ENCODE results near the gene CEBPG.

The CEBPG gene

DNA sequence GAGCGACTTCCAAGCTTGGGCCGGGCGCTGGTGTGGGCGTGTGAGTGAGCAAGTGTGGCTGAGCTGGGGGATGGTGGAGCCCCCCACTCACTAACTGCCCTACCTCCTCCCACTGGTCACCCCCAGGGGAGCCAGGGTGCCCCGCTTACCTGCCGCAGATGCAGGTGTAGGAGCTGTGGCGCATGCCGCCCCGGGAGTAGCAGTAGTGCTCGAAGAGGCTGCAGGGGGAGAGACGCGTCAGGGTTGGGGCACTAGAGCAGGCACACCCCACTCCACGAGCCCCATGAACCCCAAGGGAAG is 39.9 kb downstream of the CEBPG start:
- intact Hi-C loops (cut with DNase I): no loop called here
- DNase-seq: peak in 1 of 10 donors; percentile 76

DNA sequence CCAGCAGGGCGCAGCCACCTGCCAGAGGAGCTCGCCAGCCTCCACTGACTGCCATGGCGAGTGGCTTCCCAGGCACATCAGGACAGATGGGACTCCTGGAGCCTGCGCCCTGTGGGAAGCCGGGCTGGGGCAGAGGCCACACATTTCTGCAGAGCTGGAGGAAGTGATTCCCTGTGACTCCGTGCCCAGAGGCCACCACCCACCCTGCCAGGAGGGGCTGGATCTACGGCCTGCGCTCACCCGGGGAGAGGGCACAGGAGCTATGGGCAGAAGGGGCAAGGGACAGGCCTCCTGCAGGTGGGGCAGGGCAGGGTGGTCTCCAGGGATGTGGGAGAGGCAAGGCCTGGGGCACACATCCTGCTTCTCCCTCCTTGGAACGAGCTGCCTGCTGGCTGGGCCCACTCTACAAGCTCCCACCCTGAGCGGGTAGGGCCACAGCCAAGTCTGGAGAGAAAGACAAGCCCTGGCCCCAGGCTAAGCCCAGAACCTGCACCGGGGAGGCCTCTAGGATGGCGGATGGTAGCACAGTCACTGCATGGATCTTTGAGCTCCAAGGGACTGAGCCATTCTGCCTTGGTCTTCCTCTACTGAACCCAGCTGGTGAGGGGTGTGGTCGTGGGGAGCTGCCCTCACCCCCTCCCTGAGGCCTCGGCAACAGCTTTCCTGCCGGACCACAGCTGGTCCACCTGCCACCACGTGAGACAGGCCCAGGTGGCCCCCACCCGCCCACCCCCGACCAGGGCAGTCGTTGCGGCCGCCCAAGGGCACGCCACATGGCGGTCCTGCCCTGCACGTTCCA is 40.6 kb downstream of the CEBPG start:
- intact Hi-C loops (cut with DNase I): no loop called here
- DNase-seq: peak in 1 of 10 donors; percentile 70

DNA sequence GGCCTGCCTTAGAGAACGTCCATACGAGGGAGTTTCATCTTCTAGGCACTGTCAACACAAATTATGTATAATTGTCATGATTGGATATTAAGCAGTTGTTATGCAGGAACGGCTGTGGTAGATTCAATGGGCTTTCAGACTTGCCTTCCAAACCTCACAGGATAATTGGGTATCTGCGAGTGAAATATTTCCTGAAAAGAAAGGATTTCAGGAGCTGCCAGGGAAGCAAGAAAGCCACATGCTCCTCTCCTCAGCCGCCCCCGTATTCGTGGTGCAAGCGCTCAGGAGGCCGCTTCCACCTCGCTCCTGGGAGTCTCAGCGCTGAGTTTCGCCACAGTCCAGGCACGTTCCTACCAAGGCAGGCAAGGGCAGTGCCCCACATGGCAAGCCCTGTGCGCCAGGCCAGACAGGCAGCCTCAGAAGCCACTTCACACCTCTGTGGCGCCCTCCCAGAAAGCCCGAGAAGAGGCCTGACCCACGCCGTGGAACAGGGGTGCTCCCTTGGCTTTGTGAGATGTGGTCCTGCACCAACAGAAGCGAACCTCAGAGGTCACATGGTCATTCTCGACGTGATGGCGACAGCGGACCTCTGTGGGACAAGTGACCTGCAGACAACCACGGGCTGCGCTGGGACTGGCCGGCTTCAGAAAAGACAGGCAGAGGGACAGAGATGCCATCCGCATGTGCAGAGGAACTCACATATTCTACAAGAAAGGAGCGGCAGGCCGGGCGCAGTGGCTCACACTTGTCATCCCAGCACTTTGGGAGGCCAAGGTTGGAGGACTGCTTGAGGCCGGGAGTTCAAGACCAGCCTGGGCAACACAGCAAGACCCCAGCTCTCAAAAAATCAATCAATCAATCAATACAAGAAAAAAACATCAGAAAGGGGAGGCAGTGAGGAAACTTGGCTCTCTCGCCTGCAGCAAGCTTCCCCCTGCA is 41.4 kb downstream of the CEBPG start:
- peak in 6 of 10 donors; percentile 53 to 93 (median 63) for DNase-seq
- intact Hi-C loops (cut with DNase I): loop anchor here (5.0 kb wide), 1 partner anchor 357 kb away; no protein-coding TSS in a partner anchor

DNA sequence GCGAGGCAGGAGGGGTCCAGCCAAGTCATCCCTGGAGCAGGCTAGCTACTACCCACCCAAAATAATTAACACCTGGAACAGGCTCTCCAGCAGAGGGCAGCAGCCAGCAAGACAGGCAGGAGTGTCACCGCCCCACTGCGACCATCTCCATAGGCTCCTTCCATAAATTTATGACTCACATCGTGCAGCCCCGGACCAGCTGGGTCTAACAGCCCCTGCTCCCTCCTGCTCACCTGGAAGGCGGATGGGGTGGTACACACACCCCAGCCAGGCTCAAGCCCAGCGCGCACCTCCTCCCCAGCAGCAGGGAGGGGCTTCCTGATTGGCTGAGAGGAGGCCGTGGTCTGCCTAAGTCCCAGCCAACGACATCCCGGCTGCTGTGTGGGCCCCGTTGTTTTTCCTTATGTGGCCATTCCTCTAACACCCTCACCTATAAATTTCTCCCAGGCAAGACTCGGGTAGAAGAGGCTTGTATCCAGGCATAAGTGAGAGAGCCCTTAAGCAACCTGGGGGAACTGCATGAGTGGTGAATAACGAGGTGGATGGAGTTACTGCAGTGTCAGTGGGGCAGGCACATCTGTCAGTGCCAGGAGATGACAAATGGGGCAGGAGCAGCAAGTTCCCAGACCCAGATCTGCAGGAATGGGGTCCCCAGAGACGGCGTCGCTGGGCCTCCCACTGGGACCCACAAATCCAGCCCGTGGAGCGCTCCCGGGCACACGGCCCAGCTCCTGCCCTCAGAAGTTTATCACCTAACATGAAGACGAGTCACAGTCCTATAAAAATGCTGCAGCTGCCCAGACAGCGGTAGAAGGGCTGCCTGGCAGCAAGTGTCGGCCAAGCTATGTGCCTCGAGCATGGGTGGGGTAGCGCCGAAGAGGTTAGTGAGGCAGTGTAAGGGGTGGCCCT is 43.1 kb downstream of the CEBPG start:
- DNase-seq: peak in 7 of 10 donors; percentile 44 to 93 (median 64)
- intact Hi-C loops (cut with DNase I): loop anchor here (5.0 kb wide), 1 partner anchor 356 kb away; no protein-coding TSS in a partner anchor

DNA sequence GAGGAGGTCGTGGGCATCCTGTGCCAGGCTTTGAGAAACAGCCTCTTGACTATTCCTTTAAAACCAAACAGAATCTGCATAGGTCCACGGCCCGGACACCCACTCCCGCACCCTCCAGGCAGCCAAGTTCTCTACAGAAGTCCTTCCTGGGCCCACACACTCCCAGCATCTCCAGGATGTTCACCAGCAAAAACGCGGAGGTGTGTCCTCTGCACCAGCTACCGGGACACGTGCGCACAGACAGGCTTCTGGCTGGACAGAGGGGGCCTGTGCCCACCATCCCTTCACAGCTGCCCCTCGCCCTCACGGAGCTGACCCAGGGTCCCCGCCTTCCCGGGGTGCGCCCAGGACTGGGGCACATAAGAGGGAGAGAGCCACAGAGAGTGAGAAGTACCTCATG is 44.2 kb downstream of the CEBPG start:
- DNase-seq: peak in 5 of 10 donors; percentile 60 to 93 (median 87)
- intact Hi-C loops (cut with DNase I): loop anchor here (5.0 kb wide), 1 partner anchor 355 kb away; no protein-coding TSS in a partner anchor

DNA sequence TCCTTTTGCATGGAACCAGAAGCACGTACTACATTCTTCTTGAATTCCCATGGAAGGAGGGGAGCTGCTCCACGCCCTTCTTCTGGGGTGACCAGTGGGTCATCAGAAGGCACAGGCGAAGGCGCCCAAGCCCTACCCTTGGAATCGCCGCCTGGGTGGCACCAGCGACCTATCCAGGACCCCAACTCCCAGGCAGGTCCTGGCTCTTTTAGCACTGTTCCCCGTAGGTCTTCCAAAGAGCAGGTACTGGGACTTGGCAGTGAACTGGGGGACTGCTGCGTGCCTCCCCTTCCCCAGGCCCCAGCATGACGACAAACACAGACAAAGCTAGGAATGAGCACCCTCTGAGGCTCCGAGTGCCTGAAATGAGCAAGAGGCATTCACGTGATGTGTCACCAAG is 45.0 kb downstream of the CEBPG start:
- DNase-seq: peak in 1 of 10 donors; percentile 76
- intact Hi-C loops (cut with DNase I): loop anchor here (5.0 kb wide), 1 partner anchor 354 kb away; no protein-coding TSS in a partner anchor

DNA sequence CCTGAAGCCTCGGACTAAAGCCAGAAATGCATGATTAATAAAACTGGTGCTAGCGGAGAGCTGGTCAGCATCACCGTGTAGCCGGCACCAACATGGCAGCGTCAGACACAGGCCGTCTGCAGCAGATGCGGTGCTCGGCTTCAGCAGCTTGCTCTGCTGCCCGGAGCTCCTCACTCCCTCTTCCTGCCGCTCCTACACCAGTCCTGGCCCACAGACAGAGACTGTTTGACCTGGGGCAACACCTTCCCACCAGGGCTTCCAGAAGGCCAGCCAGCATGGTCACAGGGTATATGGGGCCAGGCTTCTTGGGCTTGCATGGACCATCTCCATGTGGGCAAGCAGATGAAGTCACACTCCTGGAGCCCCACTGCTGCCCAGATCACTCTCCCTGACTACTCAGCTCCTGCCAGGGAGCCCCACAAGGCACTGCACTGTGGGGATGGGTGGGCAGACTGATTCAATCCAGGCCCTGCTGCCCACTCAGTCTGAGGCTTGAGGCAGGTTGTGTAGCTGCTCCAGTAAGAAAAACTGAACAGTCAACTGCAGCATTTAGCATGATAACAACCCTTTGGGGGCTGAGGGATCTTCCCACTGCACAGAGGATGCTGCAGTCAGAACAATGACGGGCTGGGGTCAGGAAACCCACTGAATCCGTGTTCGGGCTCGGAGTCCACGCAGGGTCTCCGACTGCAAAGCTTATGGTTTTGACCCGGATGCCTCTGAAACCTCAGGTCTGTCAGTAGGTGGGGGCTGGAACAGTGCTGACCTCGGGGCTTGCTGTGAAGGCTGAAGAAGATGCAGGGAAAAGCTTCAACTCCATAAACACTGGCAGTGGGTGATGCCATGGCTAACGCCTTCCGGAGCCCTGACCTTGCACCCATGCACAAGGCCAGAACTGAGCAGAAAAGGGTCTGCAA is 45.6 kb downstream of the CEBPG start:
- intact Hi-C loops (cut with DNase I): loop anchor here (5.0 kb wide), 1 partner anchor 353 kb away; no protein-coding TSS in a partner anchor
- DNase-seq: peak in 2 of 10 donors; percentile 73 to 83

DNA sequence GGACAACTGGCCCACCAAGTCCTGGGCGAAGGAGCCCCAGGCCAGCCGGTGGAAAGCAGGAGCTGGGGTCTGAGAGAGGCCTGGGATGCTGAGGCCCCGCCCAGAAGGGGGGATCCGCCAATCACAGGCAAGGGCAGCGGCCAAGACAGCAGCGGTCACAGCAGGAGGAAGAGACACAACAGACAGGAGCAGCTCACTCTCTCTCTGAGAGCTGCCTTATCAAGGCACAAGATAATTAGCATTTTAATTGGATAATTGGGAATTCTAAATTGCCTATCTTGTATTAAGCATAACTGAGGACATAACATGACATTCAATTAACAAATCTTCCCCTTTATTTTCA is 46.2 kb downstream of the CEBPG start:
- intact Hi-C loops (cut with DNase I): loop anchor here (5.0 kb wide), 1 partner anchor 353 kb away; no protein-coding TSS in a partner anchor
- peak in 2 of 10 donors; percentile 67 to 72 for DNase-seq

DNA sequence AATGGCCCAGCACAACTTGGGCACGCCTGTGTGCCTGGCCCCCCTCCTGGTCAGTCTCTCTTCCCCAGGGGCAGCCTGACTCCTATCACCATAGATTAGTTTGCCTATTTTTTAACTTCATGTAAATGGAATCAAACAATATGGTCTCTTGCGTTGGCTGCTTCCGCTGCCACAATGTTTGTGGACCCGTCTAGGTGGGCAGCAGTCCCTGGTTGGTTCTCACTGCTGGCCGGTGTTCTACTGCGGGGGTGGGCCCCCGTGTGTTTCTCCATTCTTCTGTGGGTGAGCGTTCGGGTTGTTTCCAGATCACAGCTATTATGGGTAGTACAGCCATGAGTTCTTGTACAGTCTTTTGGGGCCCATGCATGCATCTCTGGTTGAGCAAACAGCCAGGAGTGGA is 47.3 kb downstream of the CEBPG start:
- DNase-seq: peak in 2 of 10 donors; percentile 80 to 87
- intact Hi-C loops (cut with DNase I): no loop called here

DNA sequence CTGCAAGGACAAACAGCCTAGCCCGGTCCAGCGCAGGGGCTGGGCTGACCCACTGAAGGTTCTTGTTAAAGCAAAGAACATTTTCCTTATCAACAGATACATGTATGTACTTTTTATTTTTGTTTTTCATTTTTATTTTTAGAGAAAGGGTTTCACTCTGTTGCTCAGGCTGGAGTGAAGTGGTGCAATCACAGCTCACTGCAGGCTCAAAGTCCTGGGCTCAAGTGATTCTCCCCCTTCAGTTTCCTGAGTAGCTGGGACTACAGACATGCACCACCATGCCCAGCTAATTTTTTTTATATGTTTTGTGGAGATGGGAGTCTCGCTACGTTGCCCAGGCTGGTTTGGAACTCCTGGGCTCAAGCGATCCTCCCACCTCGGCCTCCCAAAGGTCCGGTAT is 47.9 kb downstream of the CEBPG start:
- intact Hi-C loops (cut with DNase I): no loop called here

DNA sequence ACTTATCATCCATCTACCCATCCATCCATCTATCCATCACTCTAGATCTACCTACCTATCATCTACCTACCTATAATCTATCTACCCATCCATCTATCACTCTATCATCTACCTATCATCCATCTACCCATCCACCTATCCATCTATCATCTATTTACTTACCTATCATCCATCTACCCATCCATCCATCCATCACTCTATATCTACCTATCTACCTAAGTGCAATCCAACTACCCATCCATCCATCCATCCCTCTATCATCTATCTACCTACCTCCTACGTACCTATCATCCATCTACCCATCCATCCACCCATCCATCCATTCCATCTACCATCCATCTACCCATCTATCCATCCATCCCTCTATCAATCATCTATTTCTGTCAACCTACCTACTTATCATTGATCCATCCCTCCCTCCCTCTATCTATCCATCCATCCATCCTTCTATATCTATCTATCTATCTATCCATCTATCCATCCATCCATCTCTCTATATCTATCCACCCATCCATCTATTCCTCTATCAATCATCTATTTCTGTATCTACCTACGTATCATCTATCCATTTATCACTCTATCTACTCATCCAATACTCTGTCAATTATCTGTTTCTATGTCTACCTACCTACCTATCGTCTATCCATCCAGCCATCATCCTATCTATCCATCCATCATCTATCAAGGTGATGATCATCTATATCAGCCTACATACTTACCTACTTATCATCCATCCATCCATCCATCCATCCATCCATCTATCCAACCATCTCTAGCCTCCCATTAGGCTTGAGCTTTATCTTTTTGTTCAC is 49.1 kb downstream of the CEBPG start:
- intact Hi-C loops (cut with DNase I): no loop called here
- DNase-seq: no peak

More for the DNA sequence above, 47.9 kb downstream of the CEBPG start:
- peak in 3 of 10 donors; percentile 2 to 65 (median 52) for DNase-seq

DNA sequence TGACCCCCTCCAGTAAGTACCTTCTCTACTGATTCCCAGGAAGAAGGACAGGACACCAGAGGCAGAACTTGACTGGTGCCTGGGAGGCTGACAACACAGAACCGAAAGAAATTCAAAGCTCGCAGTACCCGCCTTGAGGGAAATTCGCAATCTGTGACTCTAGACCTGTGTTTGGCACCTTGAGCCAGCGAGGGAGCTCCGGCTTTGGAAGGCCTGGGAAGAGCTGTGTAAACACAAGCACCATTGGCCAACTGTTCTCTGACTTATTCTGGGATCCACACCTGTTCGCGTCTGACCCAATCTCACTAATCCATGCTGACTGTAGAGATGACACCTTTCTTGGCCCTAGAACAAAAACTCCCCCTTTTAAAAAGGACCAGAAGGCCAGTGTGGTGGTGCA is 50.7 kb downstream of the CEBPG start:
- intact Hi-C loops (cut with DNase I): no loop called here
- peak in 1 of 10 donors; percentile 20 for DNase-seq

DNA sequence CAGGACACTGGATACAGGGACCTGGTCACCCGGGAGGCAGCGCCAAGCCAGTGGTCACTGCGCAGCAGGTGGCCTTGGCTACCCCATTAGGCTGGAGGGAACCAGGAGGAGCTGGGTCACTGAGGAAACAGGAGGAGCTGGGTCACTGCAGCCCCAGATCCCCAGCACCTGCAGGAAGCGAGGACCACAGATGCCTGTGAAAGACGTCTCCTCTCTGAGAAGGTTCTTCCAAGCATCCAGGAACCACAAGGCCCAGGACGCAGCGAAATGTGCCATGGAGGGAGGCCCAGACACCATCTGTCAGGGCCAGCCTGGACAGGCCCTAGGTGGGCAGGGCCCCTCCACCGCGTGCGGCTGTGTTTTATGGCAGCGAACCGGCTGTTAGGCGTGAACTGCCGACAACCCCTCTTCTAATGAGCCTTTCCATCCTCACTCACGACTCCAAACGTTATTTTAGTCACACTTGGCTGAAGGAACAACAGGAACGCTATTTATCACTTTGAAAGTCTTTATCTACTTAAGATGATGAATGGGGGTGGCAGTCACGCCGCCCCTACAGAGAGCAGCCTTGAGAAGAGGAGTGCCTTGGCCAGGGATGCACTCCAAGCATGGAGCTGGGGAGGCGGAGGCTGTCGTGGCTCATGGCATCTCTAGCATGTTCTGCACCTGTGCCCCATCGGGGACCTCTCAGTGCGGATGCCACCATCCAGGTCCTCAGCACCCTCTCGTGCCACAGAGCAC is 53.3 kb downstream of the CEBPG start:
- intact Hi-C loops (cut with DNase I): no loop called here
- DNase-seq: peak in 4 of 10 donors; percentile 33 to 85 (median 72)

DNA sequence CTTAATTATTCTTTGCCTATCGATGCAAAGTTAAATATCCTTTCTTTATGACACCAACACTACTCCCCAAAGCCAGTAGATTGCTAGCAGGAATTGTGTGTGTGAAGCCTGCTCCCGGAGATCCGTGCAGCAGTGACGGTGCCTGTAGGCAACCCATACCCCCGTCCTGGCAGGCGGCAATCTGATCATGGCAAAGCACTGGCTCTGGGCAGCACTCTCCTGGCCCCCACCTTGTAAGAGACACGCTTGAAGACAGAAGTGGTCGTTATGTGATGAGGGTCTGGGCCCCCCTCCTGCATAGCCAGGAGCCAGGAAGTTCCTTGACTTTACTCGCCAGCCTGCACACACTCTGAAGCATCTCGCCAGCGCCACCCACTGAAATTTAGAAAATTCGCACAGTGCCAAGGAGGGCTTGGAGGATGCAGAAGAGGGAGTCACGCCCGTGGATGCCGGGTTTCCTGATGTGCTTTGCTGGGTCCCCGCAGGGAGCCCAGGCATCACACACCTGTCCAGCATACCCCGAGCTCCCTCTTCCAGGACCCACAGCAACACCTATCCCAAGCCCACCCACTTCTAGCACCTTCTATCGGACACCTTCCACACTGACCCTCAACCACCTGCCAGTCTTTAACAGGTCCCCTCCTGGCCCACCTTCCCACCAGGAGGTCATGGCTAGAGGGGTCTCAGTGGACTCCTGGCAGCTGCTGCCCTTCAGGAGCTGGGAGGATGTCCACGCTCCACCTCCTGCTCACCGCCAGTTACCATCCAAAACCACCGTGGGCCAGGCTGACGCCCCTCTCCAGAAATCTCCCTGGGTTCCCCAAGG is 54.5 kb downstream of the CEBPG start:
- intact Hi-C loops (cut with DNase I): no loop called here
- peak in 4 of 10 donors; percentile 26 to 88 (median 78) for DNase-seq

DNA sequence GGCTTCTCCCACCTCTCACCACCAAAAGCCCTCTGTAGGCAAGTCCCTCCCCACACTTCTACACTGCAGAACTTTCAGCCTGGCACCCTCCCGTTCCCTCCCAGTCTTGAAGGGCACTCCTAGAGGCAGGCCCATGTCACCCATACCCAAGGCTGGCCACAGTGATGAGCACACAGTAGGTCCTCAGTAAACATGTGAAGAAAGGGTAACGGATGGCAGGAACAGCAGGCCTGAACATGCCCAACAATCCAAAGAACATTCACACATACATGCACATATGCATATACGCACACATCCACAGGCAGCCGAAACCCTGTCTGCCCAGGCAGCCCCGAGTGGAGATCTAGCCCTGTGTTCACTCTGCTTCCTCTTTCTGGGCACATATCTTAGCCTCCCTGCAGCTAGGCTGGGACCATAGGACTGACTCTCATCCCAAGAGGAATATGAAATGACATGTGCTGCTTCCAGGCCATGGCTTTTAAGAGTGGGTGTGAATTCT is 55.2 kb downstream of the CEBPG start:
- intact Hi-C loops (cut with DNase I): no loop called here
- DNase-seq: peak in 5 of 10 donors; percentile 1 to 34 (median 12)

All from posterior cingulate gyrus (tissue), 11 donors.